ENCODE measurements around the gene NTM. TPM values are rescaled to one million over a fixed set of nuclear protein-coding genes. Genes with fewer than 3 reads are reported as not detected.

The NTM gene
- total RNA-seq, 2 donors from 2014 or later = 1.7 to 3.6 TPM

DNA sequence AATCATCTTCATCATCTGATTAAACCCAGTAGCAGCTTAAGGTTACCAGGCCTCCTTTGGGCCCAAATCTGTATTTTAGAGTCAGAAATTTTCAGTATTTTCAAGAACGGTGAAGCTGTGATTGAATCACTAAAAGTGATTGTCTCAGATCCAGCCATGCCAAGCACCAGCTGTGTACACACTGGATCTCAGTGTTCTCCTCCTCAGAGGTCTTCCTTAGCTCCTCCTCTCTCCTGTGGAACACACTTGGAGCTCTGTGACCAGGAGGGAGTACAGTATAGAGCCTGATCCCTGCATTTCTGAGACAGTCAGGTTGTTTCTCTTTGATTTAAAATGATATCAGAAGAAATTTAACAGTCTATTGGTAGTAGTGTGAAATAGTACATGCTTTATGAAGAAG, 401.1 kb downstream of the NTM start:
- H3K27me3 ChIP-seq (ENCODE audit: control insufficient read depth, insufficient read depth, low read length, poor library complexity, severe bottlenecking) = no peaks in the 10 kb centered on the region
- Mint-ChIP-seq H3K27ac (no peak overlapping the region), H3K4me3 (no peak overlapping the region), H3K36me3 (ENCODE audit: low read depth) (no peaks in the 10 kb centered on the region), H3K4me1 (peaks cover 10% of the 10 kb centered on the region), H3K27me3 (ENCODE audit: insufficient read depth) (no peaks in the 10 kb centered on the region), H3K9me3 (no peaks in the 10 kb centered on the region)
- H3K27ac ChIP-seq (ENCODE audit: low read depth, low read length) = no peak overlapping the region
- no peak overlapping the region for H3K4me3 ChIP-seq (ENCODE audit: low read length)
- no peaks in the 10 kb centered on the region for H3K9me3 ChIP-seq (ENCODE audit: control insufficient read depth, low read length)
- no peaks in the 10 kb centered on the region for H3K36me3 ChIP-seq (ENCODE audit: control insufficient read depth, insufficient read depth, low read length)
- no peak for DNase-seq
- no peak for TF ChIP-seq CTCF (conservative IDR thresholded peaks at IDR 0.05)
- 94 to 100% methylated on average over 1 of the region's 1 CpG for WGBS, 2 experiments (ENCODE audit: insufficient coverage in 1 of 2, insufficient read length in 1 of 2)
- H3K9ac ChIP-seq (ENCODE audit: extremely low read depth, low read length, poor library complexity, severe bottlenecking) = no peak overlapping the region
- no peaks in the 10 kb centered on the region for H3K4me1 ChIP-seq (ENCODE audit: control insufficient read depth, insufficient read depth, low read length)

- WGBS, 2 experiments (ENCODE audit: insufficient coverage in 1 of 2, insufficient read length in 1 of 2) = 90 to 96% methylated on average over 5 to 6 of the region's 6 CpGs
- Histone ChIP-seq H3K36me3 (ENCODE audit: control insufficient read depth, insufficient read depth, low read length) (no peaks in the 10 kb centered on the region), H3K4me1 (ENCODE audit: control insufficient read depth, insufficient read depth, low read length) (no peaks in the 10 kb centered on the region), H3K9ac (ENCODE audit: extremely low read depth, low read length, poor library complexity, severe bottlenecking) (no peak overlapping the region), H3K27me3 (ENCODE audit: control insufficient read depth, insufficient read depth, low read length, poor library complexity, severe bottlenecking) (no peaks in the 10 kb centered on the region), H3K27ac (ENCODE audit: low read depth, low read length) (no peak overlapping the region), H3K9me3 (ENCODE audit: control insufficient read depth, low read length) (no peaks in the 10 kb centered on the region), H3K4me3 (ENCODE audit: low read length) (no peak overlapping the region)
- no peak overlapping the region for H3K4me3 Mint-ChIP-seq
- H3K9me3 Mint-ChIP-seq = no peaks in the 10 kb centered on the region
- H3K4me1 Mint-ChIP-seq = peaks cover 8% of the 10 kb centered on the region
- no peak for TF ChIP-seq CTCF (conservative IDR thresholded peaks at IDR 0.05)
- H3K27me3 Mint-ChIP-seq (ENCODE audit: insufficient read depth) = no peaks in the 10 kb centered on the region
- DNase-seq = no peak
- no peaks in the 10 kb centered on the region for H3K36me3 Mint-ChIP-seq (ENCODE audit: low read depth)
- no peak overlapping the region for H3K27ac Mint-ChIP-seq
Measured at GRCh38 chr11:131773626-131774025, 403.2 kb downstream of the NTM start.

- no peaks in the 10 kb centered on the region for H3K4me1 Mint-ChIP-seq
- no peaks in the 10 kb centered on the region for H3K27me3 ChIP-seq (ENCODE audit: control insufficient read depth, insufficient read depth, low read length, poor library complexity, severe bottlenecking)
- no peaks in the 10 kb centered on the region for H3K36me3 ChIP-seq (ENCODE audit: control insufficient read depth, insufficient read depth, low read length)
- H3K27ac Mint-ChIP-seq = no peak overlapping the region
- H3K4me1 ChIP-seq (ENCODE audit: control insufficient read depth, insufficient read depth, low read length) = no peaks in the 10 kb centered on the region
- H3K27me3 Mint-ChIP-seq (ENCODE audit: insufficient read depth) = peaks cover 8% of the 10 kb centered on the region
- no peaks in the 10 kb centered on the region for H3K36me3 Mint-ChIP-seq (ENCODE audit: low read depth)
- DNase-seq = no peak
- 90 to 100% methylated on average over 3 of the region's 3 CpGs for WGBS, 2 experiments (ENCODE audit: insufficient coverage in 1 of 2, insufficient read length in 1 of 2)
- no peak overlapping the region for H3K4me3 Mint-ChIP-seq
- no peak overlapping the region for H3K27ac ChIP-seq (ENCODE audit: low read depth, low read length)
- no peaks in the 10 kb centered on the region for H3K9me3 ChIP-seq (ENCODE audit: control insufficient read depth, low read length)
- TF ChIP-seq CTCF (conservative IDR thresholded peaks at IDR 0.05) = no peak
- no peak overlapping the region for H3K4me3 ChIP-seq (ENCODE audit: low read length)
- H3K9ac ChIP-seq (ENCODE audit: extremely low read depth, low read length, poor library complexity, severe bottlenecking) = no peak overlapping the region
- H3K9me3 Mint-ChIP-seq = no peaks in the 10 kb centered on the region
Measured at GRCh38 chr11:131776211-131776610, 405.8 kb downstream of the NTM start.
